GM12878 (cell line): Measurements from ENCODE around the gene PLXNC1.

Experiments used
- CBFB ChIP-seq: IDR thresholded peaks from 2 replicates; pipeline ENCODE4 v1.6.1; 2016; ENCODE audit warnings: antibody characterized with exemption, low read depth
- CTCF ChIP-seq, 3 experiments: IDR thresholded peaks in 2 of 3; conservative IDR thresholded peaks in 1 of 3; 2 replicates each; pipeline ENCODE4 v1.5.1; 2011; ENCODE audit warnings: low read depth in 3 of 3, low read length in 3 of 3, mild to moderate bottlenecking in 3 of 3, control low read depth in 2 of 3, moderate library complexity in 2 of 3, inconsistent platforms in 1 of 3, mixed read lengths in 1 of 3; ENCODE audit not compliant: control insufficient read depth in 2 of 3, insufficient read depth in 1 of 3; ENCODE audit errors: extremely low read depth in 1 of 3
- EGR1 ChIP-seq, 2 experiments: IDR thresholded peaks; 1 replicate in 1 of 2; 2 replicates in 1 of 2; pipeline ENCODE4 v1.6.1; 2011 to 2012; ENCODE audit warnings: low read depth in 2 of 2, low read length in 2 of 2, borderline replicate concordance in 1 of 2, mild to moderate bottlenecking in 1 of 2, moderate library complexity in 1 of 2
- EZH2 ChIP-seq: IDR thresholded peaks from 2 replicates; pipeline ENCODE4 v1.6.1; 2012; ENCODE audit warnings: low read depth, mild to moderate bottlenecking, control low read depth, inconsistent platforms, low read length, borderline replicate concordance; ENCODE audit not compliant: control insufficient read depth
- MYC ChIP-seq: IDR thresholded peaks from 2 replicates; pipeline ENCODE4 v1.6.1; 2011; ENCODE audit warnings: mild to moderate bottlenecking, low read length, moderate library complexity, inconsistent platforms; ENCODE audit not compliant: insufficient read depth, insufficient replicate concordance, insufficient read length, severe bottlenecking
- NBN ChIP-seq: fragments of 450-650 bp; IDR thresholded peaks from 2 replicates; pipeline ENCODE4 v1.6.1; 2016
- NFIC ChIP-seq: IDR thresholded peaks from 2 replicates; pipeline ENCODE4 v1.6.1; 2012; ENCODE audit warnings: low read depth, mild to moderate bottlenecking, inconsistent platforms, low read length, moderate library complexity
- PAX5 ChIP-seq: IDR thresholded peaks from 2 replicates; pipeline ENCODE4 v1.6.1; 2011; ENCODE audit warnings: low read depth, low read length, borderline replicate concordance
- RAD21 ChIP-seq: IDR thresholded peaks from 2 replicates; pipeline ENCODE4 v1.6.1; 2011; ENCODE audit warnings: mild to moderate bottlenecking, low read depth, low read length, moderate library complexity; ENCODE audit not compliant: insufficient read depth
- ZBED1 ChIP-seq: IDR thresholded peaks from 2 replicates; pipeline ENCODE4 v1.6.1; 2016; ENCODE audit warnings: borderline replicate concordance

GRCh38 chr12:94123127-94123526, 25.2 kb upstream of the PLXNC1 start:
- TF ChIP-seq NBN (no peak), PAX5 (no peak), CTCF (IDR thresholded peaks at IDR 0.05 in 2 of 3, conservative IDR thresholded peaks at IDR 0.05 in 1 of 3; ENCODE audit: control insufficient read depth in 2 of 3, extremely low read depth in 1 of 3, insufficient read depth in 1 of 3, low read depth in 3 of 3, low read length in 3 of 3) (no peak), CBFB (no peak), ZBED1 (no peak), MYC (no peak), RAD21 (no peak), EZH2 (no peak), NFIC (no peak), EGR1 (IDR thresholded peaks at IDR 0.05; ENCODE audit: borderline replicate concordance in 1 of 2, low read depth in 2 of 2, low read length in 2 of 2) (no peak)
